Smooth muscle cell (in vitro differentiated cells): Measurements from ENCODE around the gene TLE2. TPM values are rescaled to one million over a fixed set of nuclear protein-coding genes. Genes with fewer than 3 reads are reported as not detected.

Experiments
- DNase-seq: peaks from one replicate; lab custom pipeline; 2025; ENCODE audit not compliant: unreplicated experiment; lab: John Stamatoyannopoulos, UW
- H2AFZ ChIP-seq: fragments of 200-600 bp; sonication (generic); 2 replicates; pipeline ENCODE4 v1.6.0; 2016; ENCODE audit warnings: antibody characterized with exemption, low read depth, mild to moderate bottlenecking
- H3F3A ChIP-seq: fragments of 200-600 bp; sonication (generic); 2 replicates; pipeline ENCODE4 v1.6.0; 2017; ENCODE audit warnings: antibody characterized with exemption, low read depth
- H3K27ac ChIP-seq: fragments of 200-600 bp; sonication (generic); 2 replicates; pipeline ENCODE4 v1.5.1; 2016; ENCODE audit warnings: low read depth, mild to moderate bottlenecking
- H3K27me3 ChIP-seq: fragments of 200-600 bp; sonication (generic); 2 replicates; pipeline ENCODE4 v1.6.1; 2016; ENCODE audit warnings: low read depth, mild to moderate bottlenecking
- H3K36me3 ChIP-seq: fragments of 200-600 bp; sonication (generic); 2 replicates; pipeline ENCODE4 v1.5.1; 2016; ENCODE audit warnings: low read depth
- H3K4me1 ChIP-seq: fragments of 200-600 bp; sonication (generic); 2 replicates; pipeline ENCODE4 v1.5.1; 2016; ENCODE audit warnings: low read depth
- H3K4me2 ChIP-seq: fragments of 200-600 bp; sonication (generic); 2 replicates; pipeline ENCODE4 v1.6.0; 2016; ENCODE audit warnings: mild to moderate bottlenecking
- H3K4me3 ChIP-seq: fragments of 200-600 bp; sonication (generic); 2 replicates; pipeline ENCODE4 v1.5.1; 2016; ENCODE audit warnings: mild to moderate bottlenecking
- H3K79me2 ChIP-seq: fragments of 200-600 bp; sonication (generic); 2 replicates; pipeline ENCODE4 v1.6.0; 2016; ENCODE audit warnings: low read depth, mild to moderate bottlenecking
- H3K9ac ChIP-seq: fragments of 200-600 bp; sonication (generic); 2 replicates; pipeline ENCODE4 v1.6.0; 2016; ENCODE audit warnings: low read depth
- H3K9me3 ChIP-seq: fragments of 200-600 bp; sonication (generic); replicated peaks from 2 replicates; pipeline ENCODE4 v1.5.1; 2016; ENCODE audit warnings: low read depth
- H4K20me1 ChIP-seq: fragments of 200-600 bp; sonication (generic); 2 replicates; pipeline ENCODE4 v1.6.0; 2016; ENCODE audit warnings: low read depth
- WGBS: methylation state at CpG from one replicate; pipeline ENCODE4 v1.1.7; 2016; ENCODE audit warnings: low lambda C conversion rate; 5-methylcytosine and 5-hydroxymethylcytosine counted together
- polyA plus RNA-seq: library from polyadenylated mRNA; unstranded; fragments of >200 nt; fragmentation: Nextera tagmentation; extraction: Ambion mirVana; gene quantifications from 2 replicates; pipeline ENCODE4 v1.2.1, GENCODE V29; 2016
- total RNA-seq: library from RNA; depleted of rRNA; stranded (reverse); fragments of >200 nt; gene quantifications from 2 replicates; pipeline ENCODE4 v1.2.3, GENCODE V29; 2014
- TF ChIP-seq, protein P1 (sequence below): fragments of 200-600 bp; sonication (generic); IDR thresholded peaks from 2 replicates; pipeline ENCODE4 v1.5.1; 2017; ENCODE audit warnings: borderline replicate concordance, mild to moderate bottlenecking, antibody characterized with exemption; ENCODE audit not compliant: insufficient read depth, poor library complexity, severe bottlenecking

Gene TLE2
- total and polyA plus RNA-seq, 2 experiments from 2014 or later, result 7.1 to 14.9 TPM

DNA sequence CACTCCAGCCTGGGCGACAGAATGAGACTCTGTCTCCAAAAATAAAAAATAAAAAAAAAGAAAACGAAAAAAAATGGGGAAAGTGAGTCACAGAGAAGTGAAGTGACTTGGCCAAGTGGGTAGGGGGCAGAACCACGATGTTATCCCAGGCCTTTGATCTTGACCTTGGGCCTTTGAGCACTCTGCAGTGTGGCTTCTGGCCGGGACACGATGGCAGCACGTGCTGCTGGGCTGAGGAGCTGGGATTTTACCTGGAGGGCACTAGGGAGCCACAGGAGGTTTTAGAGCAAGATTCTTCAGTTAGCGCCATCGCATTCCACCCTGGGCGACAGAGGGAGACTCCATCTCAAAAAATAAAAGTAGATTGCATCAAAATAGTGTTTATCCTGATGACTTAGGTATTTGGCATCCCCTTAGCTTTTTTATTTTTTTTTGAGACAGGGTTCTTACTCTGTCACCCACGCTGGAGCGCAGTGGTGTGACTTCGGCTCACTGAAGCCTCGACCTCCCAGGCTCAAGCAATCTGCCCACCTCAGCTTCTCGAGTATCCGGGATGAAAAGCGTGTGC lies 37.5 kb upstream of the TLE2 start:
- Histone ChIP-seq H3K4me2 (no peak overlapping the region), H3K27ac (no peak overlapping the region), H4K20me1 (no peaks in the 10 kb centered on the region), H3K9ac (no peak overlapping the region), H3K79me2 (no peaks in the 10 kb centered on the region), H3K4me3 (no peak overlapping the region), H3K36me3 (no peaks in the 10 kb centered on the region), H3K9me3 (no peaks in the 10 kb centered on the region), H3F3A (no peaks in the 10 kb centered on the region), H3K4me1 (no peaks in the 10 kb centered on the region), H3K27me3 (no peaks in the 10 kb centered on the region), H2AFZ (no peak overlapping the region)
- no peak for DNase-seq
- TF ChIP-seq, protein P1, sequence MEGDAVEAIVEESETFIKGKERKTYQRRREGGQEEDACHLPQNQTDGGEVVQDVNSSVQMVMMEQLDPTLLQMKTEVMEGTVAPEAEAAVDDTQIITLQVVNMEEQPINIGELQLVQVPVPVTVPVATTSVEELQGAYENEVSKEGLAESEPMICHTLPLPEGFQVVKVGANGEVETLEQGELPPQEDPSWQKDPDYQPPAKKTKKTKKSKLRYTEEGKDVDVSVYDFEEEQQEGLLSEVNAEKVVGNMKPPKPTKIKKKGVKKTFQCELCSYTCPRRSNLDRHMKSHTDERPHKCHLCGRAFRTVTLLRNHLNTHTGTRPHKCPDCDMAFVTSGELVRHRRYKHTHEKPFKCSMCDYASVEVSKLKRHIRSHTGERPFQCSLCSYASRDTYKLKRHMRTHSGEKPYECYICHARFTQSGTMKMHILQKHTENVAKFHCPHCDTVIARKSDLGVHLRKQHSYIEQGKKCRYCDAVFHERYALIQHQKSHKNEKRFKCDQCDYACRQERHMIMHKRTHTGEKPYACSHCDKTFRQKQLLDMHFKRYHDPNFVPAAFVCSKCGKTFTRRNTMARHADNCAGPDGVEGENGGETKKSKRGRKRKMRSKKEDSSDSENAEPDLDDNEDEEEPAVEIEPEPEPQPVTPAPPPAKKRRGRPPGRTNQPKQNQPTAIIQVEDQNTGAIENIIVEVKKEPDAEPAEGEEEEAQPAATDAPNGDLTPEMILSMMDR, result no peak
- whole genome bisulfite sequencing, result 93% methylated on average over 16 of the region's 16 CpGs

GRCh38 chr19:3065675-3066357 lies 36.7 kb upstream of the TLE2 start:
- H3K4me1 ChIP-seq, result no peaks in the 10 kb centered on the region
- no peak overlapping the region for H2AFZ ChIP-seq
- H3K9me3 ChIP-seq, result no peaks in the 10 kb centered on the region
- no peaks in the 10 kb centered on the region for H3F3A ChIP-seq
- H3K4me2 ChIP-seq, result no peak overlapping the region
- DNase-seq, result no peak
- H3K4me3 ChIP-seq, result no peak overlapping the region
- H3K27ac ChIP-seq, result no peak overlapping the region
- H3K79me2 ChIP-seq, result no peaks in the 10 kb centered on the region
- no peaks in the 10 kb centered on the region for H3K27me3 ChIP-seq
- no peaks in the 10 kb centered on the region for H3K36me3 ChIP-seq
- H4K20me1 ChIP-seq, result peaks cover 2% of the 10 kb centered on the region
- TF ChIP-seq, protein P1, result no peak
- 91% methylated on average over 15 of the region's 15 CpGs for WGBS
- H3K9ac ChIP-seq, result no peak overlapping the region

- no peaks in the 10 kb centered on the region for H3K9me3 ChIP-seq
- 97% methylated on average over 7 of the region's 7 CpGs for WGBS
- no peaks in the 10 kb centered on the region for H3K27me3 ChIP-seq
- no peak overlapping the region for H3K4me2 ChIP-seq
- no peak overlapping the region for H2AFZ ChIP-seq
- peaks cover 20% of the 10 kb centered on the region for H4K20me1 ChIP-seq
- DNase-seq, result no peak
- H3K36me3 ChIP-seq, result no peaks in the 10 kb centered on the region
- no peak overlapping the region for H3K27ac ChIP-seq
- H3K4me1 ChIP-seq, result no peaks in the 10 kb centered on the region
- H3K9ac ChIP-seq, result no peak overlapping the region
- TF ChIP-seq, protein P1, result no peak
- H3K79me2 ChIP-seq, result peaks cover 7% of the 10 kb centered on the region
- no peak overlapping the region for H3K4me3 ChIP-seq
- no peaks in the 10 kb centered on the region for H3F3A ChIP-seq
Measured at GRCh38 chr19:3064011-3064330, 34.9 kb upstream of the TLE2 start.
